Mesenchymal stem cell (in vitro differentiated cells and primary cell): ENCODE results near the gene CACNA1S.
A peak's percentile ranks its signal among the peaks of the same experiment; 100 is the strongest.

Experiments
- DNase-seq: peaks from one replicate; pipeline ENCODE4 v3.0.0-alpha.2; 2013
- H2AFZ ChIP-seq: one replicate; pipeline ENCODE4 v1.6.1; 2013; ENCODE audit warnings: low read depth, mild to moderate bottlenecking, control low read depth, inconsistent platforms, low read length, moderate library complexity
- H2AK5ac ChIP-seq: 2 replicates; pipeline ENCODE4 v1.6.1; 2013; ENCODE audit warnings: low read length, moderate library complexity, mild to moderate bottlenecking, inconsistent platforms; ENCODE audit not compliant: severe bottlenecking
- H2BK120ac ChIP-seq: one replicate; pipeline ENCODE4 v1.6.1; 2013; ENCODE audit warnings: low read depth, mild to moderate bottlenecking, inconsistent platforms, low read length, moderate library complexity
- H2BK12ac ChIP-seq, 2 experiments: one replicate each; pipeline ENCODE4 v1.6.1; 2013; ENCODE audit warnings: inconsistent platforms in 2 of 2, low read length in 2 of 2, mild to moderate bottlenecking in 2 of 2, moderate library complexity in 2 of 2, control low read depth in 1 of 2
- H2BK15ac ChIP-seq: one replicate; pipeline ENCODE4 v1.6.1; 2013; ENCODE audit warnings: mild to moderate bottlenecking, low read depth, inconsistent platforms; ENCODE audit not compliant: poor library complexity, severe bottlenecking
- H2BK5ac ChIP-seq: 2 replicates; pipeline ENCODE4 v1.6.1; 2013; ENCODE audit warnings: low read depth, mild to moderate bottlenecking, low read length, control low read depth, inconsistent platforms; ENCODE audit not compliant: poor library complexity, severe bottlenecking
- H3K14ac ChIP-seq, 2 experiments: one replicate each; pipeline ENCODE4 v1.6.1; 2013; ENCODE audit warnings: inconsistent platforms in 2 of 2, low read length in 2 of 2, control low read depth in 1 of 2, mild to moderate bottlenecking in 1 of 2, moderate library complexity in 1 of 2
- H3K18ac ChIP-seq, 2 experiments: one replicate each; pipeline ENCODE4 v1.6.1; 2013; ENCODE audit warnings: inconsistent platforms in 2 of 2, low read length in 2 of 2, control low read depth in 1 of 2, low read depth in 1 of 2, mild to moderate bottlenecking in 1 of 2
- H3K23ac ChIP-seq, 2 experiments: one replicate each; pipeline ENCODE4 v1.6.1; 2013; ENCODE audit warnings: inconsistent platforms in 2 of 2, low read length in 2 of 2, mild to moderate bottlenecking in 2 of 2, moderate library complexity in 2 of 2, control low read depth in 1 of 2
- H3K27ac ChIP-seq: 2 replicates; pipeline ENCODE4 v1.5.1; 2013; ENCODE audit warnings: mild to moderate bottlenecking, moderate library complexity, low read length, control low read depth, inconsistent platforms; ENCODE audit not compliant: poor library complexity, severe bottlenecking
- H3K27me3 ChIP-seq, 2 experiments: 2 replicates each; pipeline versions ENCODE4 v1.6.1 to v1.7.0; 2013; ENCODE audit warnings: low read length in 2 of 2, mild to moderate bottlenecking in 2 of 2, moderate library complexity in 2 of 2, control low read depth in 1 of 2, inconsistent platforms in 1 of 2; ENCODE audit not compliant: control insufficient read depth in 1 of 2, insufficient read depth in 1 of 2
- H3K36me3 ChIP-seq, 2 experiments: 2 replicates each; pipeline versions ENCODE4 v1.6.1 to v1.7.0; 2013; ENCODE audit warnings: low read length in 2 of 2, control low read depth in 1 of 2, inconsistent platforms in 1 of 2, low read depth in 1 of 2, mild to moderate bottlenecking in 1 of 2; ENCODE audit not compliant: insufficient read depth in 2 of 2, control insufficient read depth in 1 of 2
- H3K4ac ChIP-seq, 2 experiments: one replicate each; pipeline ENCODE4 v1.6.1; 2013; ENCODE audit warnings: inconsistent platforms in 2 of 2, low read length in 2 of 2, mild to moderate bottlenecking in 2 of 2, moderate library complexity in 2 of 2, control low read depth in 1 of 2, low read depth in 1 of 2
- H3K4me1 ChIP-seq: 2 replicates; pipeline ENCODE4 v1.6.1; 2013; ENCODE audit warnings: low read depth, low read length, control low read depth; ENCODE audit not compliant: control insufficient read depth, insufficient read depth
- H3K4me2 ChIP-seq: 2 replicates; pipeline ENCODE4 v1.6.1; 2013; ENCODE audit warnings: low read length, mild to moderate bottlenecking, inconsistent platforms; ENCODE audit not compliant: poor library complexity, severe bottlenecking
- H3K4me3 ChIP-seq, 2 experiments: 2 replicates each; pipeline versions ENCODE4 v1.5.1 to v1.7.0; 2013; ENCODE audit warnings: low read length in 2 of 2, mild to moderate bottlenecking in 2 of 2, control low read depth in 1 of 2, low read depth in 1 of 2; ENCODE audit not compliant: insufficient read depth in 1 of 2
- H3K79me1 ChIP-seq: replicated peaks from 2 replicates; pipeline ENCODE4 v1.6.1; 2013; ENCODE audit warnings: mild to moderate bottlenecking, control low read depth, low read length, inconsistent platforms; ENCODE audit not compliant: poor library complexity, severe bottlenecking
- H3K9ac ChIP-seq: 2 replicates; pipeline ENCODE4 v1.7.0; 2013; ENCODE audit warnings: mild to moderate bottlenecking, low read length, moderate library complexity
- H3K9me3 ChIP-seq: 2 replicates; pipeline ENCODE4 v1.7.0; 2013; ENCODE audit warnings: mild to moderate bottlenecking, low read length; ENCODE audit not compliant: control insufficient read depth
- H4K8ac ChIP-seq: one replicate; pipeline ENCODE4 v1.6.1; 2013; ENCODE audit warnings: inconsistent platforms, mild to moderate bottlenecking, low read length, moderate library complexity
- H4K91ac ChIP-seq: one replicate; pipeline ENCODE4 v1.6.1; 2013; ENCODE audit warnings: mild to moderate bottlenecking, low read length, inconsistent platforms
- WGBS: methylation state at CpG from one replicate; pipeline ENCODE4 v1.1.7; 2013; ENCODE audit warnings: mixed read lengths; 5-methylcytosine and 5-hydroxymethylcytosine counted together

The CACNA1S gene

GRCh38 chr1:201137024-201137392, 24.8 kb upstream of the CACNA1S start:
- 91% methylated on average over 6 of the region's 7 CpGs for WGBS
- Histone ChIP-seq H3K14ac (peak overlapping the region in 1 of 2 experiments; percentile 6), H2BK5ac (no peak overlapping the region), H2AFZ (no peak overlapping the region), H2BK12ac (no peak overlapping the region), H3K23ac (no peak overlapping the region), H2BK120ac (no peak overlapping the region), H3K4me1 (peaks cover 14% of the 10 kb centered on the region), H4K91ac (no peak overlapping the region), H3K9me3 (no peaks in the 10 kb centered on the region), H3K9ac (peak overlapping the region; percentile 47), H3K79me1 (peaks cover 10% of the 10 kb centered on the region), H4K8ac (no peak overlapping the region), H3K18ac (peak overlapping the region in 1 of 2 experiments; percentile 13), H3K27me3 (no peaks in the 10 kb centered on the region), H3K27ac (peak overlapping the region; percentile 6), H3K36me3 (peaks cover 60 to 72% of the 10 kb centered on the region in 2 experiments), H2BK15ac (no peak overlapping the region), H2AK5ac (no peak overlapping the region), H3K4me2 (no peak overlapping the region), H3K4ac (no peak overlapping the region), H3K4me3 (no peak overlapping the region)
- no peak for DNase-seq

- no peak overlapping the region for H2AFZ ChIP-seq
- no peak overlapping the region for H4K91ac ChIP-seq
- H3K14ac ChIP-seq = peak overlapping the region in 1 of 2 experiments; percentile 6
- no peak overlapping the region for H2AK5ac ChIP-seq
- WGBS = 83% methylated on average over 8 of the region's 8 CpGs
- no peaks in the 10 kb centered on the region for H3K27me3 ChIP-seq
- peaks cover 14% of the 10 kb centered on the region for H3K4me1 ChIP-seq
- H3K79me1 ChIP-seq = peaks cover 10% of the 10 kb centered on the region
- H3K9ac ChIP-seq = peak overlapping the region; percentile 47
- H3K9me3 ChIP-seq = no peaks in the 10 kb centered on the region
- peak overlapping the region in 1 of 2 experiments; percentile 42 for H3K23ac ChIP-seq
- DNase-seq = no peak
- no peak overlapping the region for H3K27ac ChIP-seq
- no peak overlapping the region for H3K18ac ChIP-seq
- no peak overlapping the region for H2BK12ac ChIP-seq
- H3K4me2 ChIP-seq = no peak overlapping the region
- no peak overlapping the region for H2BK120ac ChIP-seq
- H2BK5ac ChIP-seq = no peak overlapping the region
- H3K4me3 ChIP-seq = no peak overlapping the region
- H3K36me3 ChIP-seq = peaks cover 55 to 67% of the 10 kb centered on the region in 2 experiments
- H4K8ac ChIP-seq = no peak overlapping the region
- H3K4ac ChIP-seq = no peak overlapping the region
- H2BK15ac ChIP-seq = no peak overlapping the region
Measured at GRCh38 chr1:201136355-201137023, 24.3 kb upstream of the CACNA1S start.

- Histone ChIP-seq H3K79me1 (peaks cover 5% of the 10 kb centered on the region), H3K4me3 (no peak overlapping the region), H3K4ac (no peak overlapping the region), H4K8ac (no peak overlapping the region), H3K27me3 (no peaks in the 10 kb centered on the region), H3K9me3 (no peaks in the 10 kb centered on the region), H3K23ac (no peak overlapping the region), H4K91ac (no peak overlapping the region), H3K14ac (no peak overlapping the region), H2BK15ac (no peak overlapping the region), H3K27ac (no peak overlapping the region), H3K9ac (no peak overlapping the region), H2AK5ac (no peak overlapping the region), H2BK12ac (no peak overlapping the region), H2BK5ac (no peak overlapping the region), H2BK120ac (no peak overlapping the region), H3K36me3 (peaks cover 34 to 50% of the 10 kb centered on the region in 2 experiments), H3K4me2 (no peak overlapping the region), H3K18ac (no peak overlapping the region), H3K4me1 (peaks cover 14% of the 10 kb centered on the region), H2AFZ (no peak overlapping the region)
- no peak for DNase-seq
- WGBS = over 99% methylated on average over 5 of the region's 6 CpGs
Measured at GRCh38 chr1:201134405-201134804, 22.2 kb upstream of the CACNA1S start.

- 94% methylated on average over 4 of the region's 4 CpGs for WGBS
Measured at GRCh38 chr1:201131398-201131797, 19.2 kb upstream of the CACNA1S start.

More at GRCh38 chr1:201131398-201131797, 19.2 kb upstream of the CACNA1S start:
- peaks cover 22 to 32% of the 10 kb centered on the region in 2 experiments for H3K36me3 ChIP-seq
- H3K14ac ChIP-seq = no peak overlapping the region
- H3K4me3 ChIP-seq = no peak overlapping the region
- no peak overlapping the region for H3K27ac ChIP-seq
- H2BK12ac ChIP-seq = no peak overlapping the region
- H2BK15ac ChIP-seq = no peak overlapping the region
- H3K9ac ChIP-seq = no peak overlapping the region
- no peak overlapping the region for H2BK5ac ChIP-seq
- H3K18ac ChIP-seq = no peak overlapping the region
- H3K4me1 ChIP-seq = peaks cover 19% of the 10 kb centered on the region
- no peak for DNase-seq
- H2BK120ac ChIP-seq = no peak overlapping the region
- no peak overlapping the region for H2AFZ ChIP-seq
- peaks cover 0 to under 1% of the 10 kb centered on the region in 2 experiments for H3K27me3 ChIP-seq
- H3K9me3 ChIP-seq = no peaks in the 10 kb centered on the region
- H3K79me1 ChIP-seq = no peaks in the 10 kb centered on the region
- no peak overlapping the region for H4K8ac ChIP-seq
- H2AK5ac ChIP-seq = no peak overlapping the region
- no peak overlapping the region for H4K91ac ChIP-seq
- no peak overlapping the region for H3K4me2 ChIP-seq
- no peak overlapping the region for H3K23ac ChIP-seq
- H3K4ac ChIP-seq = no peak overlapping the region
